ENCODE measurements around the gene UBE2E1.

- TF ChIP-seq, protein P1, sequence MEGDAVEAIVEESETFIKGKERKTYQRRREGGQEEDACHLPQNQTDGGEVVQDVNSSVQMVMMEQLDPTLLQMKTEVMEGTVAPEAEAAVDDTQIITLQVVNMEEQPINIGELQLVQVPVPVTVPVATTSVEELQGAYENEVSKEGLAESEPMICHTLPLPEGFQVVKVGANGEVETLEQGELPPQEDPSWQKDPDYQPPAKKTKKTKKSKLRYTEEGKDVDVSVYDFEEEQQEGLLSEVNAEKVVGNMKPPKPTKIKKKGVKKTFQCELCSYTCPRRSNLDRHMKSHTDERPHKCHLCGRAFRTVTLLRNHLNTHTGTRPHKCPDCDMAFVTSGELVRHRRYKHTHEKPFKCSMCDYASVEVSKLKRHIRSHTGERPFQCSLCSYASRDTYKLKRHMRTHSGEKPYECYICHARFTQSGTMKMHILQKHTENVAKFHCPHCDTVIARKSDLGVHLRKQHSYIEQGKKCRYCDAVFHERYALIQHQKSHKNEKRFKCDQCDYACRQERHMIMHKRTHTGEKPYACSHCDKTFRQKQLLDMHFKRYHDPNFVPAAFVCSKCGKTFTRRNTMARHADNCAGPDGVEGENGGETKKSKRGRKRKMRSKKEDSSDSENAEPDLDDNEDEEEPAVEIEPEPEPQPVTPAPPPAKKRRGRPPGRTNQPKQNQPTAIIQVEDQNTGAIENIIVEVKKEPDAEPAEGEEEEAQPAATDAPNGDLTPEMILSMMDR (conservative IDR thresholded peaks at IDR 0.05) = no peak
- no peak for TF ChIP-seq EZH2 (IDR thresholded peaks at IDR 0.05; ENCODE audit: low read depth)
Observed at GRCh38 chr3:23877329-23877980, 71.7 kb downstream of the UBE2E1 start.

Measured in PC-9 (cell line).